ENCODE results near the gene ZNF530.

Gene ZNF530

DNA sequence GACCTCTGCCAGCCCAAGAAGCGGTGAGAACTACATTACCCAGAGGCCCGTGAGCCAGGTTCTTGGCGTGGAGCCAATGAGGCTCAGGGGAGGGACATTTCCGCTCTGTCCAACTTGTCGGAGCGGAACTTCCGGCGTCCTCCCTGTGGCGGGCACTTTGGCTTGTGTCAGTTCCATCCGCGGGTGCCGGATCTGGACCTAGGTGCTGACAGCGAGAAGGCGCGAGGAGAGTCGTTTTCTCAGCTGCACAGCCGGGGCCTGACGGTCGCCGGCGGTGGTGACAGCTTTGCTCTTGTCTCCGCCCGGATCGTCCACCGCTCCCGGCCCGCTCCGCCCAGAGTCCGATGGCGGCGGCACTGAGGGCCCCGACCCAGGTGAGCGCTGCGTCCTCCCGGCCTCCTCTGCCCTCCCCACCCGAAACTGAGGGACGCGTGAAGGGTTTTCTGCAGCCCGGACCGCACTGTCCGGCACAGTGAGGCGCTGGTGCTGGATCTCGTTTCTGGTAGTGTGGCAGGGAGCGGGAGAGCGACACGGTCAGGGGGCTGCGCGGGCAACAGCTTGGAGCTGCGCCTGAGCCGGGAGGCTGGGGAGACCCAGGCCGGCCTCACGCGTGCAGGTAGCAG is at the start of gene ZNF530:
ZNF530 (plus strand) TSS at position 125 of the 623 bp plus-strand sequence. CDS start 4,461 bp downstream, outside the sequence.
- peak; percentile 81 for DNase-seq

DNA sequence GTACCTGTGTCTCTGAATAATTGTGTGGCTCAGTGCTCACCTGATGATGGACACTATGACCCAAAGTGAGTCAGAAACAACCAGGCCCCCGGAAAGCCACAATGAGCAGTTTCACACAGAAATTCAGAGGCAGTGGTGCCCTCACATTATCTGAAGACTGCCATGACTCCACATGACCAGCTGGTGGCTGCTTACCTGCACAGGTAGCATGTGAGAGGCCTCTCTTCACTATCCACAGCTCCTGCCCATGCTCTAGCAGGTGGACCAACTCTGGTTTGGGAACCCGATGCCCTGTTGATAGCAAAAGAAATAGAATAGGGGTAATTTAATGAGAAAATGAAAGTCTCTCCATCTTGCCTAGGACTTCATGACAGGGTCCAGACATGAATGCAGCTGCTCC is 47.3 kb upstream of the ZNF530 start:
- DNase-seq = no peak

DNA sequence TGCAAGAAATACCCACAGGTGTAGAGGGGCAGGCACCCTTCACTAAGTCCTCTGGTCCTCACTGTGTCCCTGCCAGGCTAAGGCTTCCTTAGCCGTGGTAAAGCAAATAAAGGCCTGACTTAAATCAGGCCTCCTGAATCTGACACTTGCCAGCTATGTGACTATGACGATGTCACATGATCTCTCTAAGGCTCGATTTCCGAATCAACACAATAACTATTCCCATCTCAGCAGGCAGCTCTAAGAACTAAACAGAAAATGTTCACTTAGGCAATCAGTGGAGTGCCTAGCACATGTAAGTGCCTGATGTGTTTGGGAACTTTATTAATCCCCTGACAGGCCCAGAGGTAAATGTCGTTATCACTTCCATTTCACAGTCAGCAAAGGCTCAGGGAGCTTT is 42.0 kb upstream of the ZNF530 start:
- no peak for DNase-seq

DNA sequence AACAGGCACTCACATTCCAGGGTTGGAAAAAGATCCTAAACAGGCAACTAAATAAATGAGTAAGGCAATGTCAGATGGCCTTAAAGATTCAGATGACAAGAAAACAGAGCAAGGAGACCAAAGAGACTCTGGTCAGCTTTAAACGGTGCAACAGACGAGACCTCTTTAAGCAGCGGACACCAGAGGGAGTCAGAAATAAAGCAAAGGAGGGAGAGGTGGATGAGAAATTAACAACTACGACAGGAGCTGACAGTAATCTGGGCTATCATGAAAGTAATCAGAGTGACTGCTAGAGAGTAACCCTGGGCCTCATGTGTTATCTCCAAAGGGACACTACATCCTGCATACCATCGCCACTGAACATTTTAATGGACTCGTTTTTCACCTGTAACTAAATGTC is 41.2 kb upstream of the ZNF530 start:
- DNase-seq = no peak

DNA sequence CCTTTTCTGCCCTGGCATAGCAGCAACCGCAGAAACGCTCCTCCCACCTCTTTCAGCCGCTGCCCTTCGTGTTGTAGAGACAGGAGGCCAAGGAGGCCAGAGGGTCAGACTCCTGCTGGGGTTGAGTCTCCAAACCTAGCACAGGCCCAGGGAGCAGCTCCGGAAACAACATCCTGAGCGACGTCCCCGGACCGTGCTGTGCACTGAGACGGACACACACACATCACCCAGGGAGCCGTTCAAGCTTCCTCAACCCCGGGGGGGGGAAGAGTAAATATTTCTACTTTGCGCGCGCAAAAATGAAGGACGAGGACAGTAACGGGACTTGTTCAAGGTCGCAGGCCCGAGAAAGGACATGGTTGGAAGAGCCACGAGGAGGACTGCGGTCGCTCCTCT is 40.7 kb upstream of the ZNF530 start:
- DNase-seq = peak; percentile 4

GRCh38 chr19:57559404-57560025 is 40.2 kb upstream of the ZNF530 start, which contains the start of gene ZNF550:
ZNF550 (minus strand) TSS chr19:57559863; CDS start chr19:57559682, 181 bp downstream.
- DNase-seq = peak; percentile 83

GRCh38 chr19:57560049-57560491 is 39.6 kb upstream of the ZNF530 start:
- DNase-seq = no peak

DNA sequence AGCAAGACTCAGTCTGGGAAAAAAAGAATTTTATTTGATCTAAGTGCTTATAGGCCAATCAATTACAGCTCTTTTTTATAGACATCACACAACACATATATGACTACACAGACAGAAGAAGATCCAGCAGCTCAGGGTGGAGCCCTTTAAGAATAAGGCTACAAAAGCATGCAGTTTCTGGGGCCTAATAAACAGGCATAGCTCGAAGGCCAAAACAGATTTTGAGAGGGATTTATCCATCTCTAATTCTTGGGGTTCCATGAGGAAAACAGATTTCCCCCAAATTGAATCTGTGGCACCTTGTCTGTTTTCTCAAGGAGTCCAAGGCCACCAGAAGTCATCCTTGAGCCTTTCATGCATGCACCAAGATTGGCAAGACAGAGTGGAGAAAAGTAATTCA is 36.1 kb upstream of the ZNF530 start:
- no peak for DNase-seq

- no peak for DNase-seq
Measured at GRCh38 chr19:57566396-57567265, 33.1 kb upstream of the ZNF530 start.

DNA sequence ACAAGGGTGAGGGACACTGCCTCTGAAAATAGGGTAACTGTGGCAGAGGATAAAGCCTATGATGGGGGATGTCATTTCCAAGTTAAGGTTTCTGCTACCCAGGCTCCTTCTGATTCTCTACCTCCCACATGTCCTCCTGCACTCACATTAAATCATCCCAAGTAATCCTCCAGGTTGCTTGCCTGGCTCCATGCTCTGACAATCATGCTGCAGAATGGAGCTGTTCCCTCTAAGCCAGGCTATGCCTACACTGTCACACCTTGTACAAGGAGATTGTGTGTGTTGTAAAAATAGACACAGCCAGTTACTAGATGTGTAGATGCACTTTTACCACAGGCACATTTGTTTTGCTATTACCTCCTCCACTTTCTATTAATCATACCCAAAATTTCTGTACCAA is 29.0 kb upstream of the ZNF530 start:
- no peak for DNase-seq

DNA sequence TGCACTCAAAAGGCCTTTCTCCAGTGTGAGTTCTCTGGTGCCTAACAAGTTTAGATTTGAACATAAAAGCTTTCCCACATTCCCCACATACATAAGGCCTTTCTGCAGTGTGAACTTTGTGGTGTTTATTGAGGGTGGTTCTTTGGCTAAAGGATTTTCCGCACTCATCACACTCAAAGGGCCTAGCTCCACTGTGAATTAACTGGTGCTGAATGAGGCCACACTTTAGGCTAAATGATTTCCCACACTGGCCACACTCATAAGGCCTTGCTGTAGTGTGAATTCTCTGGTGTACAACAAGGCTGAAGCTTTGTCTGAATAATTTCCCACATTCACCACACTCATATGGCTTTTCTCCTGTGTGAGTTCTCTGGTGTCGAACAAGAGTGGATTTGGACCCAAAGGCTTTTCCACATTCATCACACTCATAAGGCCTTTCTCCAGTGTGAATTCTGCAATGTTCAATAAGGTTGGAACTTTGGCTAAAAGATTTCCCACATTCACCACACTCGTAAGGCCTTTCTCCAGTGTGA is 27.2 kb upstream of the ZNF530 start:
- DNase-seq = no peak

GRCh38 chr19:57576661-57577060 is 23.0 kb upstream of the ZNF530 start:
- DNase-seq = no peak

- peak; percentile 95 for DNase-seq
Measured at GRCh38 chr19:57578487-57579205, 21.0 kb upstream of the ZNF530 start, which contains the start of gene ZNF416. ZNF416 (minus strand) TSS chr19:57578911; CDS start chr19:57578704, 207 bp downstream.

DNA sequence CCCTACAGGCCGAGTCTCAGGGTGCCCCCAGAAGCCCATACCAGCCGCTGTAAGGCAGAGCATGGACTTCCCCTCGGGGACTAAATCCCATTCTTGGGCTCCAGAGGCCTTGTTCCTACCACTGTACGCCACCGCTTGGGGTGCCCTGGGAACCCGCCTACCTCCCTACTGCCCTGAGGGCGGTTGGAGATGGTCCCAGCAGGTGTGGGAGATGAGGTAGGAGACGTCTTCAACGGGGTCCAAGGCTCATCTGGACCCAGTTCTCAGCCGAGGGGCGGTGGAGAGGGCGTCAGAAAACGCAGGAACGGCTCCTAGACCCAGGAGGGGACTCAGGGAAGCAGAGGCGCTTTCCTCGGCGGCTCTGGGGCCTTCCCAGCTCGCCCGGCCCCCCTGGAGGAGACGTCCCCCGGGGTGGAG is 16.6 kb upstream of the ZNF530 start:
- DNase-seq = no peak

- DNase-seq = peak; percentile 77
Measured at GRCh38 chr19:57583521-57584416, 15.9 kb upstream of the ZNF530 start, which contains the start of gene ZIK1. ZIK1 (plus strand) TSS chr19:57584145; CDS start chr19:57584357, 212 bp downstream.

GRCh38 chr19:57587529-57587928 is 12.2 kb upstream of the ZNF530 start:
- DNase-seq = no peak

- no peak for DNase-seq
Measured at GRCh38 chr19:57599377-57599760, 316 bp upstream of the ZNF530 start.

GRCh38 chr19:57606931-57607330 is 7.2 kb downstream of the ZNF530 start:
- DNase-seq = no peak

GRCh38 chr19:57611113-57611512 is 11.4 kb downstream of the ZNF530 start:
- no peak for DNase-seq

GRCh38 chr19:57613941-57614743 is 14.5 kb downstream of the ZNF530 start, which contains the start of gene ZNF134:
ZNF134 (plus strand) TSS chr19:57614242; CDS start chr19:57619469, 5,227 bp downstream.
- peak; percentile 76 for DNase-seq

Data from NCI-H510A treated with DMSO at 0.1 percent for 48 hours (cell line).